Stimulated activated CD8-positive, alpha-beta memory T cell treated with anti-CD3 and anti-CD28 coated beads, Interleukin-15, amount 100 ng/mL, for 4 hours (primary cell): ENCODE measurements around the gene ADM2.
A peak's percentile ranks its signal among the peaks of the same experiment; 100 is the strongest.
"Not testable (repeated sequence)": the region's sequence is repeated elsewhere in the genome, so short reads cannot be mapped to it uniquely, and the experiment has no call there.

Experiments used
- DNase-seq, 2 donors: peaks; one replicate each; pipeline ENCODE4 v3.0.0-alpha.2; 2020; ENCODE audit warnings: low read depth in 2 of 2

The ADM2 gene

GRCh38 chr22:50524676-50525103 is 43.3 kb downstream of the ADM2 start:
- DNase-seq: no peak

- DNase-seq: peak; percentile 96 to 97
Measured at GRCh38 chr22:50525104-50525857, 43.9 kb downstream of the ADM2 start, which contains the start of gene SCO2. Gene SCO2, minus strand, starts transcription at chr22:50525598. Its CDS starts 1,187 bp downstream, at chr22:50524411.

- DNase-seq: no peak
Measured at GRCh38 chr22:50525858-50526107, 44.4 kb downstream of the ADM2 start.

- DNase-seq: peak; percentile 70 to 71
Measured at GRCh38 chr22:50526108-50526833, 44.9 kb downstream of the ADM2 start.

GRCh38 chr22:50526834-50527801 is 45.8 kb downstream of the ADM2 start:
- no peak for DNase-seq

GRCh38 chr22:50527921-50528681 is 46.8 kb downstream of the ADM2 start:
- DNase-seq: no peak

GRCh38 chr22:50528682-50529415 is 47.5 kb downstream of the ADM2 start:
- no peak for DNase-seq

GRCh38 chr22:50529416-50529896 is 48.1 kb downstream of the ADM2 start:
- no peak for DNase-seq

- DNase-seq: peak in 1 of 2 donors; percentile 61
Measured at GRCh38 chr22:50529897-50530579, 48.7 kb downstream of the ADM2 start, which contains the start of gene TYMP. Gene TYMP, minus strand, starts transcription at chr22:50530012. Its CDS starts 303 bp downstream, at chr22:50529709.

- no peak for DNase-seq
Measured at GRCh38 chr22:50530580-50530876, 49.2 kb downstream of the ADM2 start.

- DNase-seq: peak; percentile 69 to 72
Measured at GRCh38 chr22:50530877-50531545, 49.7 kb downstream of the ADM2 start.

GRCh38 chr22:50531546-50531961 is 50.2 kb downstream of the ADM2 start:
- DNase-seq: peak in 1 of 2 donors; percentile 60

GRCh38 chr22:50531962-50532674 is 50.8 kb downstream of the ADM2 start:
- no peak for DNase-seq

- no peak for DNase-seq
Measured at GRCh38 chr22:50532824-50533796, 51.8 kb downstream of the ADM2 start.

GRCh38 chr22:50533856-50534711 is 52.7 kb downstream of the ADM2 start:
- not testable (repeated sequence) for DNase-seq

- no peak for DNase-seq
Measured at GRCh38 chr22:50535113-50535512, 53.8 kb downstream of the ADM2 start.
